NK-92 (cell line): ENCODE data around the gene TPRG1L.

ENCODE experiments used
- DNase-seq: peaks from one replicate; lab custom pipeline; 2025; ENCODE audit not compliant: unreplicated experiment; lab: John Stamatoyannopoulos, UW

Gene TPRG1L

DNA sequence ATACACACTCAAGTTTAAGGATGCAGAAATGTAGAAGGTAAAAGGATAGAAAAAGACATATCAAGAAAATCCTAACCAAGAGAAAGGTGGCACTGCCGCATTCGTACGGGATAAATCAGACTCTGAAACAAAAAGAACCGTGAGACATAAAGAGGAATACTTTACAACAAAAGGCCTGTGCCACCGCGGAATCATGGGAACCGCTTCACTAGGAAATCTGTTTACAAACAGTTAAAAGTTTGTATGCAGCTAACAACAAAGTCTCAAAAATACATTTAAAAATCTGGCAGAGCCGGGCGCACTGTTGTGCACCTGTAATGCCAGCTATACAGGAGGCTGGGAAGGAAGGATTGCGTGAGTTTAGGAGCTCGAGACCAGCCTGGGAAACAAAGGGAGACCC lies 17.0 kb downstream of the TPRG1L start:
- no peak for DNase-seq

DNA sequence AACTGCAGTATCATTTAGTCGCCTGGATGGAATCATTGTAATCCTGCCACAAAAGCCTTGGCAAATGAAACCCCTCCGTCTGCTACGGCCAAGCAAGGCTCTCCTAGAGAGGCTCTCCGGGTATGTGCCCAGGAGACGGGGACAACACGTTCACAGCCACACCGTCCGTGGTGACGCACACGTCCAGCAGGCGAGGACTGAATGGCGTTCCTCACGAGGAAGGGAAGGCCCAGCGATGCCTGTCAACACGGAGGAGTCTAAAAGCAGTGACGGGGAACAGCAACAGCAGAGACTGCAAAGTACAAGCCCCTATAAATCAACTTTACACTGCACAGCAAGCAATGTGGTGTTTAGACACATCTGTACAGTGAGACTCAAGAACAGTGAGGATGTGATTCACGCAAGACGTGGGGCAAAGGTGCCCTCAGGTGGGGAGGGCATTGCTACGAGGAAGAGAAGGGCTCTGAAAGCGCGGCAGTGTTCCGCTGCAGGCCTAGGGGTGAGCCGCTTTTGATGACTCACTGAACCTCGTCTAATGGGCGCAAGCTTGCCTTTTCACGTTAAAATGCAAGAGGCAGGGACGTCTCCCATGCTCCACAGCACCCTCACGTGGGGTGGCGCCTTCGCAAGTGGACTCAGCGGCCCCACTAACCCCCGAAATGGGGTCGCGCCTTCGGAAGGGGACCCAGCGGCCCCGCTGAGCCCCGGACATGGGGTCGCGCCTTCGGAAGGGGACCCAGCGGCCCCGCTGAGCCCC lies 18.3 kb downstream of the TPRG1L start:
- no peak for DNase-seq

DNA sequence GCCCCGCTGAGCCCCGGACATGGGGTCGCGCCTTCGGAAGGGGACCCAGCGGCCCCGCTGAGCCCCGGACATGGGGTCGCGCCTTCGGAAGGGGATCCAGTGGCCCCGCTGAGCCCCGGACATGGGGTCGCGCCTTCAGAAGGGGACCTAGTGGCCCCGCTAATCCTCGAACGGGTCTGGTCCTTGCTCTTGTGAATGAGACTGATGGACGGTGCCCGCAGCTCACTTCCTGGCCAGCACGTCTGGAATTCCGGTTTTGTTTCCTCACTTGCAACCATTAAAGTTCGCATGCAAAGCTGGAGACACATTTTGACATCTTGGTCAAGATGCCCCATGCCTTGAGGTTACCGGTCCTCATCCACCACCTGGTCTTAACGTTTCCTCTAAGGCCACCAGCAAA lies 19.5 kb downstream of the TPRG1L start:
- DNase-seq: no peak

DNA sequence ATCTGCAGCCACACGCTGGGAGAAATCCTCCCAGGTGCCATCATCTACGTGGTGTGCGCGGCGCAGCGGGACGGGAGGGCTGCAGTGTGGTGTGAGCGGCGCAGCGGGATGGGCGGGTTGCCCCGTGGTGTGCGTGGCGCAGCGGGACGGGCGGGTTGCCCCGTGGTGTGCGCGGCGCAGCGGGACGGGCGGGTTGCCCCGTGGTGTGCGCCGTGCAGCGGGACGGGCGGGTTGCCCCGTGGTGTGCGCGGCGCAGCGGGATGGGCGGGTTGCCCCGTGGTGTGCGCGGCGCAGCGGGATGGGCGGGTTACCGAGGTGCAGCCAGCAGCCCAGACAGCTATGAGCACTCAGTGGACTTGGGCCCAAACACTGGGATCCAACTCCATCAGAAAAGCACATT lies 20.4 kb downstream of the TPRG1L start:
- no peak for DNase-seq

DNA sequence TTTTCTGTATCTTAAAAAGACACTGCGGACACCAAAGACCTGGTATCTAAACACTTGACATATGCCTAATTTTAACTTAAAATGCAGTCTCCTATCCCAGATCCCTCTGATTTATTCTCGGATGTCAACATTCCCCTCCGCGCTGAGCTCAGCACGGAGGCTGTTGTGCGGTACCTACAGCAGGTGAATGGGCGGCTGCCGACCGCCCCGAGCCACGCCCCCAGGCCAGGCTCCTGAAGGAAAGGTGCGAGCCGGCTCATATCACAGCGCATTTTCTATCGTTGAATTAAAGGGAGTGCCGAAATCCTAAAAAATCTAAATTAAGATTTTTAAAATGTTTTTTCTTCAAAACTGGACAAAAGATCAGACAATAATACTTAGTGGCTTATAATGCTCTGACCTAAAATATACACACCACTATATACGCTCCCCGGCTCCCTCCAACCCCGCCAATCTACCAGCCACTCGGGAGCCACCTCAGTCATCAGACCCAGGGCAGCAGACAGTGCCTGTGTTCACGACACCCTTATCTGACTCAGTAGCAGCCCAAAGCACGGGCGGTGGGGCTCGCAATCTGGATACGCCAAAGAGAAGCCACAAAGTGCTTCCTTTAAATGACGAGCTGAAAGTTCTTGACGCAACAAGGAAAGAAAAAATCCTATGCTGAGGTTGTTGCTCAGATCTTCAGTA lies 21.0 kb downstream of the TPRG1L start:
- DNase-seq: no peak

DNA sequence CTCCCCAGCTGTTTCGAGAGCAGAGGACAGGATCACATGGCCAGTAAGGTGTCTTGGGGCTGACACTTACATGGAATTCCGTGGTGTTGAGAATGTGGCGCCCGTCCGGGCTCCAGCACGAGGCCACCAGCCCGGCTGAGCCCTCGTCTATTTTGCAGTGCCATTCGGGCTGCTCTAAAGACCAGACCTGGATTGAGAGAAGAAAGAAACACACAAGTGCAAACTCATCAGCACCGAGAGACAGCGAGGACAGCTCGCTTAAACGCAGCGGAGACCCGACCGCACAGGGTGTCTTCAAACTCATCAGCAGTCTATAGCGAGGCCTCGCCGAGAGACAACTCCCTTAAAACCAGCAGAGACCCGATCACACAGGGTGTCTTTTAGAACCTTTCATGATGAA lies 21.8 kb downstream of the TPRG1L start:
- no peak for DNase-seq

DNA sequence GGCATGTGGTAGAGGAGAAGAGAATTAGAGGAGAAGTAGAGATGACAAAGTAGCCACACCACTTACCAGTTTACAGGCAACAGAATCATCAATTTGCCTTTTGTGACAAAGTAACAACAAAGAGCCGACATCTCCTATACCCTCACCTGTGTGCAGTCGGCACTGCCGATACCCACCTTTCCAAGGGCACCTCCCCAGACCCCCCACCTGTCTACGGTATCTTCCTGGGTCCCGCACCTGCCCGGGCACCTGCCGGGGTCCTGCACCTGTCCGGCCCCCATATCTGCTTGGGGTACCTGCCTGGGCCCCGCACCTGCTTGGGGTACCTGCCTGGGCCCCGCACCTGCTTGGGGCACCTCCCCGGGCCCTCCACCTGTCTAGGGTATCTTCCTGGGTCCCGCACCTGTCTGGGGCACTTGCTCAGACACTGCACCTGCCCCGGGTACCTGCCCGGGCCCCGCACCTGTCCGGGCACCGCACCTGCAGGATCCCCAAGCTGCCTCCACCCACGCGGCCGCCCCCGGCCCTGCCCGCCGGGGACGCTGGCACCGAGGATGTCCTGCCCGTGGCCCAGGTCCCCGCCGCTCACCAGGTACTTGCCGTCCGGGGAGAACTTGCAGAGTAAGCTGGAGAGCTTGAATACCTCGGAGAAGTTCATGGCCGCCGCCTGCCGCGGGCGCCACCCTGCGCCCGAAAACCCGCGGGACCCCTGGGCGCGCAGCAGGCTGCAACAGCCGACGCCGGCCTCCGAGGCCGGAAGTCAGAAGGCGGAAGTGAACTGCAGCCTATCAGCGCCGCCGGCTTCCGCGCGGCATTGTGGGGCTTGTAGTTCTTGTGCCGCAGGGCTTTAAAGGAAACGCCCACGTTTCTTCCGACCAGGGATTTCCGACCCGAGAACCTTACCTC lies 24.8 kb downstream of the TPRG1L start, which contains the start of gene WRAP73:
TSS of gene WRAP73 (minus strand) at position 762 of the 906 bp plus-strand sequence. CDS start at position 658, 104 bp downstream.
- peak; percentile 28 for DNase-seq

DNA sequence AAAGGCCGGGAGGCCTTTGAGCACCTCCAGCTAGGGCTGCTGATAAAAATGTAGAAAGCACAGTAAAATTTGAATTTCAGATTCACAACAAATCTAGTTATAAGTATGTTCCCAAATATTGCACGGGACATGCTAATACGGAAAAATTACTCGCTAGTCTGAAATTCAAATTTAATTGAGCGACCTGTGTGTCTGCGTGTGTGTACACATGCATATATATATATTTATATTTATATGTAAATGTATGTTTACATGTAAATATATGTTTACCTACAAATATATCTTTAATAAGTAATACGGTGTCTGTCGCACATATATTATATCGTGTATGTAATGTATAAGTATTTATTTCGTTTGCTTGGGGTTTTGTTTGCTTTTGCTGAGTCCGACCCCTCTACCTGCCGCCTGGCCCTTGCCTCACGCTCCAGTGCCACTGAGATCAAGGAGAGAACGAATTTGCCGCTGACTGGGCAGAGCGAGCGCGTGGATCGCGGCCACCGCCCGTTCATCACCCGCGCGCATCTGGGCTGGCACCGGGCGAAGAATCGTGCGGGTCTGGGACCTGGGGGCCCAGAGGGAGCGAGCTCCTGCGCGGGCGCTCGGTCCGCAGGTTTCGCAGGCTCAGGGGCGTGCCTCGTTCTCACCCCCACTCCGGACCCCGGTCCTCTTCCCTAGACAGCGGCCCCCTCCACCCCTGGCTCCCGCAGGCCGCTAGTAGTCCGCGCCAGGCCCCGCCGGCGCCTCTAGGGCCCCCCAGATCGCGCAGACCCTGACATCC lies 25.6 kb downstream of the TPRG1L start:
- DNase-seq: no peak

DNA sequence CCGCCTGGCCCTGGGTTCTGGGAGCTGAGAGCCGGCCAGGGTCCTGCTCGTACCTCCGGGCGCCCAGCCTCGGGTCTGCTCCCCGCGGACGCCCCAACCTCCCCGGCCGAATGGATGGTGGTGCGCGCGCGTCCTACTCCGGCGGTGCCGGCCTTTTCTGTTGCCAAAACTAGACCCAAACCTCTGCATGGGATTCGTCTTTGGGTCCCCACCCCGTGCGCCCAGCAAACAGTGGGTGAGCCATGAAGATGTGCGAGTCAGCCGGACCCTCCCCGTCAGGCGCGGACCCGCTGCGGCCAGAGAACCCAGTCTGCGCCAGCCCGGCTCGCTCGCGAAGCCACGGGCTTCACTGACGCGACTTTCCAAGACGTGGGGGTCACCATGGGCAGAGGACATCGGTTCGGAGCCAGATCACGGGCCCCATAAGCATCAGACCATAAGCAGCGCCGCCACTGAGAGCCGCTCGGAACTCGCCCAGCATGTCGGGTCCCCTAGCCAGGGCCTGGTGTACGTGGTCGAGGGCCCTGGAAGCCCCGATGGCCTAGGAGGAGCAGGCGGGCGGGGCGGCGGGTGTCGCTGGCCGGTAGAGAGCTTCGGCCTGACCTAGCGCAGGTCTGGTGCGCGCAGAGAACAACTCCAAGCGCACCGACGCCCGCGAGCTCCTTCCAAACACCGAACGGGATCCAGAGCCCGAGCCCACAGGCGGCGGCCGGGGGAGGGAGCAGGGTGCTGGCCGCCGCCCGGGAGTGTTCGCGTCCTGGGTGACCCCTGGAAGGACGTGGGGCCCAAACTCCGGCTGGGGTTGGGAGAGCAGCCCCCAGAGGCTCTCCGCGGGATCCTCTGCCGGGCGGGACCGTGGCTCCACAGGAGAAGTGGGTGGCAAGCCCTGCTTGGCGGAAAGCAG lies 26.5 kb downstream of the TPRG1L start:
- no peak for DNase-seq

DNA sequence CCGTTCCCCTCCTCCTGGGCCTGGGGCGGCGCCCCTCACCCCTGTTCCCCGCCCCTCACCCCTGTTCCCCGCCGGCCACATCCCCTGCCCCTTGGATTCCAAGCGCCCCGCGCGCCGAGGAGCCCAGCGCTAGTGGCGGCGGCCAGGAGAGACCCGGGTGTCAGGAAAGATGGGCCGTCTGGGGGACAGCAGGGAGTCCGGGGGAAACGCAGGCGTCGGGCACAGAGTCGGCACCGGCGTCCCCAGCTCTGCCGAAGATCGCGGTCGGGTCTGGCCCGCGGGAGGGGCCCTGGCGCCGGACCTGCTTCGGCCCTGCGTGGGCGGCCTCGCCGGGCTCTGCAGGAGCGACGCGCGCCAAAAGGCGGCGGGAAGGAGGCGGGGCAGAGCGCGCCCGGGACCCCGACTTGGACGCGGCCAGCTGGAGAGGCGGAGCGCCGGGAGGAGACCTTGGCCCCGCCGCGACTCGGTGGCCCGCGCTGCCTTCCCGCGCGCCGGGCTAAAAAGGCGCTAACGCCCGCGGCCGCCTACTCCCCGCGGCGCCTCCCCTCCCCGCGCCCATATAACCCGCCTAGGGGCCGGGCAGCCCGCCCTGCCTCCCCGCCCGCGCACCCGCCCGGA lies 27.2 kb downstream of the TPRG1L start, which contains the start of gene TP73:
TSS of gene TP73 (plus strand) at position 587 of the 618 bp plus-strand sequence. CDS start 29,850 bp downstream, outside the sequence.
- DNase-seq: no peak

DNA sequence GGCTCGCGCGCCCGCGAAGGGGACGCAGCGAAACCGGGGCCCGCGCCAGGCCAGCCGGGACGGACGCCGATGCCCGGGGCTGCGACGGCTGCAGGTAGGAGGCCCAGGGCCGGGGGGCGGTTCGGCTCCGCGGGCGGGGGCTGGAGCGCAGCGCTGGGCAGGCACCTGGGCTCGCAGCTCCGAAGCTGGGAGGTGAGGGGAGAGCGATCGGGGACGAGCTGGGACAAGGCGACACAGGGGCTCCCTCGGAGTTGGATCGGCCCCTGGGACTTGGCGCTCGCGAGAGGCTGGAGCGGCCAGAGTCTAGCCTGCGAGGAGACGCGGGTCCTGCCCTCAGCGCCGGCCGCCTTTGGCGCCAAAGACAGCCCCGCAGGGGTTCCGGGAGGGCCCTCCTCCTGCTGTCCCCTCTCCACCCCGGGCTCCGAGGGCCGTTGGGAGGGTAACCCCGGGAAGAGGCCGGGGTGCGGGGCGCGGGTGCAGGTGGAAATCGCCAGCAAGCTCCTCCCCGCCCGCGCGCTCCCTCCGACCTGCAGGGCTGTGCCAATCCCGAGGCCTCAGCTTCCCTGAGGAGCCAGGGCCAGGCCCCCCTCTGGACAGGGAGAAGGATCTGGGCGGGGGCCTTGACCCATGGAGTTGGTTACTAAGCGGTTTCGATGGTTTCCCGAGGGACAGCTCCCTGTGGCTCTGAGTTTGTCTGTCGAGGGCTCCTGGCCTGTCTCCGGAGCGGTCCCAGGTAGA lies 27.9 kb downstream of the TPRG1L start:
- DNase-seq: no peak

DNA sequence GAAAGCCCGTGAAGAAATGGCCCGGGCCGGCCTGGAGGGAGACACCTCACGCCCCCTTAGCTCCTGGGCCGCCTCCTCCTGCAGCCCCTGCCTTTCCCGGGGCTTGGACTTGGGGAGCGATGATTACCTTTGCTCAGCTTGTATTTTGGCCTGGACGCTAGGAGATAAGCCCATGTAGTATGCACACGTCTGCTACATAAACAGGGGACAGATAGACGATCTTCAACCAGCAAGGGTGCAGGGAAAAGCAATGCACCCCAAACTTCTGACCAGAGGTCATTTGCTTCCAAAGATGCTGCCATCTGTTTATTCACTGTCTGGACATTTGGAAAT lies 28.4 kb downstream of the TPRG1L start:
- DNase-seq: no peak

DNA sequence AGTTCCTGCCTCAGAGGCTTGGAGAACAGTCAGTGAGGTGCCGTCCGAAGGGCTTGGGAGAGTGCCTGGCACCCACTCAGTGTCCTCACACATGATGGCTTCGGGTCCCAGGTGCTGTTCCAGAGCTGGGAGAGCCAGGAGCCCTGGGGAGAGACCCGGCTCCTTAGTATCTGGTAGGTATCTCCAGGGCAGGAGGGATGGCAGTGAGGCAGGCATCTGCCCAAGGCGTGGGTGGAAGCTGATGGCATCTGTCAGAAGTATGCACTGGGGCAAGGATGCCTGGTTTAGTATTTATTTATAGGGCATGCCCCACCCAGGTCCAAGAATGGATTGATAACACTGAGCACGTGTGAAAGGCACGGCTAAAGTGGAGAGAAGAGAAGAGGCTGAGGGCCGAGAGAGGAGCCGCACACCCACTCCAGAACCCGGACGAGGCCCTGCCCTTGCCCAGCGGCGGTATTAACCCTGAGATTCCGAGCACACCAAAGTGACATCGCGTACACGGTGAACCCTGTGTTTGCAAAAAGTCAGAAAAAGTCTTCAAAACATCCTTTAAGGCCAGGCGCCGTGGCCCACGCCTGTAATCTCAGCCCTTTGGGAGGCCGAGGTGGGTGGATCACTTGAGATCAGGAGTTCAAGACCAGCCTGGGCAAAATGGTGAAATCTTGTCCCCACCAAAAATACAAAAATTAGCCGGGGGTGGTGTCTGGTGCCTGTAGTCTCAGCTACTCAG lies 29.9 kb downstream of the TPRG1L start:
- no peak for DNase-seq

DNA sequence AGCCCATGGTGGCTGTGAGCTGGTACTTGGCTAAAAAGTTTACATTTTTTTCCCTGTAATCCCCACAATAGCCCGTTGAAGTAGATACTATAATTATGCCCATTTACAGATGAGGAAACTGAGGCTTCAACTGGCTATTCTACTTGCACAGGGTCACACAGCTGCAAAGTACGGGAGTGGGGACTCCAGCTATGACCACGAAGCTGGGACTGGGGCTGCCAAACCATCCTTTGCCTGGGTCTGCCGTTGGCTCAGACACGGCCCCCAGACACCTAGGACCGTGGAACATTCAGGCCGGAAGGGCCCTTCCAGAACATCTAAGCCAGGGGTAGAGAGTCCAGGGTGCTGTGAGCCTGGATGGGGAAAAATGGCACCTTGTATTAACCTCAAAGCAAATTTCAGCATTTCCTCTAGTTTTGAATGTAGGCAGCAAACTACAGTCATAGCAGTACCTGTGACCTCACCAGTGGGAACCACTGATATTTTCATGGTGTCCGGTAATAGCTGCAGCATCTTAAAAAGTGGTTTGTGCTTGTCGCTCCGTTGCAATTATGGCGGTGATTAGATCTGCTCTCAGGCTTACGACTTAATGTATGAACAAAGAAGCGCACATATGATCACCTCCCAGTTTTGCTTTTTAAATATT lies 31.8 kb downstream of the TPRG1L start:
- no peak for DNase-seq

DNA sequence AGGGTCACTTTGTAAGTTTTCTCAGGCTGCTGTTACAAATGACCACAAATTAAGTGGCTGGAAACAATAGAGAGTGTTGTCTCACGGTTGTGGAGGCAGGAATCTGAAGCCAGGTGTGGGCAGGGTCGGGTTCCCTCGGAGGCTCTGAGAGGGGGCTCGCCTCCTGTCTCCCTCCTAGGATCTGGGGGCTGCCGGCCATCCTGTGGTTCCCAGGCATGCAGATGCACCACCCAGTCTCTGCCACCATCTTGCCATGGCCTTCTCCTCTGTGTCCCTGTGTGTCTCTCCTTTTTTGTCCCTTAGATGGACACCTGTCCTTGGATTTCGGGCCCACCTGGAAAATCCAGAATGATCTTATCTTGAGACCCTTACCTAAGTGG lies 32.3 kb downstream of the TPRG1L start:
- DNase-seq: no peak

DNA sequence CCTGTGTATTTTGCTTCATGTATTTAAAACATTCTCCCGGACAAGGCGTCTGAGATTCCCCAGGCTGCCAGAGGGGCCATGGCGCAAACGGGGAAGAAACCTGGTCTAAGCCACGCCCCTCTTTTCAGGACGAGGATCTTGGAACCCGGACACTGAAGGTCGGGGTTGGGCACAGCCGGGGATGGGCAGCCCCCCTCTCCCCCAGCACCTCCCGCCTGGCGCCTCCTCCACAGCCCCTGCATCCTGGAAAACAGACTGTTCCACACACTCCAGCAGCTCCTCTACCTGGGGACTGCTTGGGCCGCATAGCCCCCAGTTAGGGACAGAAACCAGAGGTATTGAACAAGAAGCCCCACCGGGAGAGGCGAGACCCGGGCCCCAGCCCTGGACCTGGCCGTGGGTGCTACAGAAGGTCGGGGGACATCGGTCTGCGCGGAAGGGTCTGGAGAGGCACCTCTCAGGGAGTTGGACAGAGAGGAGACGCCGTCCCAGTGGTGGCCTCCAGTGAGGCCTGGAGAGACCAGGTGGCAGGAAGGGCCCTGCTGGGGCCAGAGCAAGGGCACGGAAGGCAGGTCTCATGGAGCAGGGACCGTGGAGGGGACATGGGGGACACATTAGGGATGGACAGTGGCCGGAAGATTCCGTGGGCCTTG lies 32.9 kb downstream of the TPRG1L start:
- DNase-seq: no peak

DNA sequence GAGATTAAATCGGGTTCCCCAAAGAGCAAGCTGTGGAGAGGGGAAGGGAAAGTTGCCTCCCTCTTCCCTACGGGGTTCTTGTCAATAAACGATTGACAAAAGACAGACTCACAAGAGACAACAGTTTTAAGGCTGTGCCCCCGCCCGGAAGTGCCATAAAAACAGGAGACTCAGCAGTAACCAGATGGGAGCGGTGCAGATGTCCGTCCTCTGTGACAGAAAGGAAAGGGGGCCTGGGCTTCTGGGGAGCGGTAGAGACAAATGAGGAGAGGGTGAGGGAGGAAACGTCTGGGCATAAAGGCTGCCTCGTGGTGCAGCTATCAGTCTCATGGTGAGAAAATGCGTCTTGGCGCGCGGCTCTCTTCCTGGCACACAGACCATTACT lies 33.4 kb downstream of the TPRG1L start:
- DNase-seq: no peak
